Keratinocyte (primary cell): ENCODE measurements around the gene DCDC2C.

Experiments used
- EZH2 ChIP-seq: IDR thresholded peaks from one replicate; pipeline ENCODE4 v1.6.1; 2012; ENCODE audit warnings: inconsistent platforms, mild to moderate bottlenecking, low read length, moderate library complexity
- TF ChIP-seq, protein P1 (sequence below), 3 experiments: IDR thresholded peaks in 1 of 3; conservative IDR thresholded peaks in 1 of 3; optimal IDR thresholded peaks in 1 of 3; 2 replicates in 2 of 3; 3 replicates in 1 of 3; pipeline versions ENCODE3 to v1.5.1; 2011; ENCODE audit warnings: low read length in 3 of 3, mild to moderate bottlenecking in 3 of 3, moderate library complexity in 2 of 3, control low read depth in 1 of 3, inconsistent platforms in 1 of 3; ENCODE audit not compliant: insufficient read depth in 2 of 3; ENCODE audit errors: extremely low read depth in 1 of 3

DNA sequence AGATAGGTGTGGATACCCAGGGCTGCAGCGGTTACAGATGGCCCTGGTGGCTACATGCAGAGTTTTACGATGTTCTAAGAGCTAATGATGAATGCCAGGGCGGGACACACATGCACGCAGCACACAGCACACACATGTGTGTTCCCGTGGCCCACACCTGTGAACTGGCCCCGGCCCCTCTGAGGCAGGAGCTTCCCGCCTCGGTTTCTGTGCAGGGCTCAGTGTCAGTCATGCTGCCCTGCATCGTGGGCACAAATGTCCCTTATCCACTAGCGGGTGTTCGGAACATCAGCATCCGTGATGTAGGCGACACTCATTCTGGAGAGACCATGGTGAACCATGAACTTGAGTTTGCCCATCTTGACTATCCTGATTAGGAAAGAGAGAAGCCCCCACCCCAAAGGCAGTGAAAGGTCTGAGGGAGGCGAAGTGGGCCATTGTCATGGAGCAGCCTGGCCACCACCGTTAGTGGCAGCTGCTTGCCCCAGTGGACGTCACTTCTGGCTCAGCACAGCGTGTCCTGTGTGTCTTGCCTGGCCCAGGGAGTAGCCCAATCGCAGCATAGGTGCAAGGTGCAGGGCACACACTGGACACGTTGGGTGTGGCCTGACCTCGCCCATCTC lies 43.8 kb downstream of the DCDC2C start:
- no peak for TF ChIP-seq EZH2
- TF ChIP-seq, protein P1, sequence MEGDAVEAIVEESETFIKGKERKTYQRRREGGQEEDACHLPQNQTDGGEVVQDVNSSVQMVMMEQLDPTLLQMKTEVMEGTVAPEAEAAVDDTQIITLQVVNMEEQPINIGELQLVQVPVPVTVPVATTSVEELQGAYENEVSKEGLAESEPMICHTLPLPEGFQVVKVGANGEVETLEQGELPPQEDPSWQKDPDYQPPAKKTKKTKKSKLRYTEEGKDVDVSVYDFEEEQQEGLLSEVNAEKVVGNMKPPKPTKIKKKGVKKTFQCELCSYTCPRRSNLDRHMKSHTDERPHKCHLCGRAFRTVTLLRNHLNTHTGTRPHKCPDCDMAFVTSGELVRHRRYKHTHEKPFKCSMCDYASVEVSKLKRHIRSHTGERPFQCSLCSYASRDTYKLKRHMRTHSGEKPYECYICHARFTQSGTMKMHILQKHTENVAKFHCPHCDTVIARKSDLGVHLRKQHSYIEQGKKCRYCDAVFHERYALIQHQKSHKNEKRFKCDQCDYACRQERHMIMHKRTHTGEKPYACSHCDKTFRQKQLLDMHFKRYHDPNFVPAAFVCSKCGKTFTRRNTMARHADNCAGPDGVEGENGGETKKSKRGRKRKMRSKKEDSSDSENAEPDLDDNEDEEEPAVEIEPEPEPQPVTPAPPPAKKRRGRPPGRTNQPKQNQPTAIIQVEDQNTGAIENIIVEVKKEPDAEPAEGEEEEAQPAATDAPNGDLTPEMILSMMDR (optimal IDR thresholded peaks at IDR 0.05 in 1 of 3, IDR thresholded peaks at IDR 0.05 in 1 of 3, conservative IDR thresholded peaks at IDR 0.05 in 1 of 3; ENCODE audit: extremely low read depth in 1 of 3, insufficient read depth in 2 of 3, low read length in 3 of 3) = no peak
